Measurements from ENCODE around the gene RUFY4.

DNA sequence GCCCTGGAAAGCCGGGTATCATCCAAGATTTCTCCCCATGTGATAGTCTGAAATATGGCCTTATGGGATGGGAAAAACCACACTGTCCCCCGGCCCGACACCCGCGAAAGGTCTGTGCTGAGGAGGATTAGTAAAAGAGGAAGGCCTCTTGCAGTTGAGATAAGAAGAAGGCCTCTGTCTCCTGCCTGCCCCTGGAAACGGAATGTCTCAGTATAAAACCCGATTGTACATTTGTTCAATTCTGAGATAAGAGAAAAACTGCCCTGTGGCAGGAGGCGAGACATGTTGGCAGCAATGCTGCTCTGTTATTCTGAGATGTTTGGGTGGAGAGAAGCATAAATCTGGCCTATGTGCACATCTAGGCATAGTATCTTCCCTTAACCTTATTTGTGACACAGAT is 26.8 kb downstream of the RUFY4 start:
- TF ChIP-seq CTCF (conservative IDR thresholded peaks at IDR 0.05; ENCODE audit: low read length): no peak
- TF ChIP-seq EZH2phosphoT487 (IDR thresholded peaks at IDR 0.05; ENCODE audit: borderline replicate concordance): no peak
